T47D (cell line): ENCODE measurements around the gene ADRA2A.

Source experiments
- DNase-seq, 2 experiments: peaks; one replicate each; pipeline versions ENCODE4 v3.0.0 to v3.0.0-alpha.2; 2011 to 2012; ENCODE audit warnings: low read depth in 1 of 2, low spot score in 1 of 2
- JUND ChIP-seq: IDR thresholded peaks from 2 replicates; pipeline ENCODE4 v1.6.1; 2012; ENCODE audit warnings: low read depth
- in situ Hi-C: cut with HindIII; loops from 2 replicates; pipeline ENCODE4 v1.10.0; 2016; ENCODE audit warnings: low sequenced_read_pairs, low pct_unique_long_range_greater_than_20kb

The ADRA2A gene

GRCh38 chr10:111117528-111118277 is 40.9 kb downstream of the ADRA2A start:
- TF ChIP-seq JUND: no peak
- no peak for DNase-seq
- in situ Hi-C loops: no loop called here

GRCh38 chr10:111118758-111119157 is 41.9 kb downstream of the ADRA2A start:
- no peak for DNase-seq
- TF ChIP-seq JUND: no peak
- in situ Hi-C loops: no loop called here

- no peak for TF ChIP-seq JUND
Measured at GRCh38 chr10:111119637-111120036, 42.8 kb downstream of the ADRA2A start.

GRCh38 chr10:111122127-111122526 is 45.3 kb downstream of the ADRA2A start:
- TF ChIP-seq JUND: no peak
- DNase-seq: no peak
- in situ Hi-C loops: no loop called here

More at GRCh38 chr10:111119637-111120036, 42.8 kb downstream of the ADRA2A start:
- in situ Hi-C loops: no loop called here
- no peak for DNase-seq

- in situ Hi-C loops: no loop called here
- TF ChIP-seq JUND: no peak
- no peak for DNase-seq
Measured at GRCh38 chr10:111123883-111124282, 47.1 kb downstream of the ADRA2A start.

GRCh38 chr10:111125102-111125501 is 48.3 kb downstream of the ADRA2A start:
- TF ChIP-seq JUND: no peak
- no peak for DNase-seq
- in situ Hi-C loops: no loop called here

GRCh38 chr10:111126077-111126476 is 49.2 kb downstream of the ADRA2A start:
- DNase-seq: no peak
- TF ChIP-seq JUND: no peak
- in situ Hi-C loops: no loop called here

- in situ Hi-C loops: no loop called here
- TF ChIP-seq JUND: no peak
- no peak for DNase-seq
Measured at GRCh38 chr10:111127081-111127848, 50.4 kb downstream of the ADRA2A start.

- in situ Hi-C loops: no loop called here
- no peak for DNase-seq
- TF ChIP-seq JUND: no peak
Measured at GRCh38 chr10:111128331-111129180, 51.7 kb downstream of the ADRA2A start.

GRCh38 chr10:111129363-111129762 is 52.5 kb downstream of the ADRA2A start:
- TF ChIP-seq JUND: no peak
- in situ Hi-C loops: no loop called here
- DNase-seq: no peak

GRCh38 chr10:111130471-111130870 is 53.6 kb downstream of the ADRA2A start:
- no peak for DNase-seq
- TF ChIP-seq JUND: no peak
- in situ Hi-C loops: no loop called here
